Glutamatergic neuron (in vitro differentiated cells): ENCODE data around the gene SRRM3. TPM values are rescaled to one million over a fixed set of nuclear protein-coding genes. Genes with fewer than 3 reads are reported as not detected.
"Not testable (repeated sequence)": the region's sequence is repeated elsewhere in the genome, so short reads cannot be mapped to it uniquely, and the experiment has no call there.

Source experiments
- DNase-seq: peaks from one replicate; pipeline ENCODE4 v3.0.0; 2022
- H3K27ac Mint-ChIP-seq: one replicate; pipeline ENCODE4 v1.8.0; 2020; ENCODE audit warnings: mild to moderate bottlenecking, mixed read lengths, inconsistent platforms; ENCODE audit not compliant: unreplicated experiment
- H3K27me3 Mint-ChIP-seq: one replicate; pipeline ENCODE4 v1.8.0; 2020; ENCODE audit warnings: mild to moderate bottlenecking, moderate library complexity, mixed read lengths, inconsistent platforms; ENCODE audit not compliant: unreplicated experiment
- H3K36me3 Mint-ChIP-seq: one replicate; pipeline ENCODE4 v1.8.0; 2020; ENCODE audit warnings: mild to moderate bottlenecking, mixed read lengths, inconsistent platforms; ENCODE audit not compliant: unreplicated experiment
- H3K4me1 Mint-ChIP-seq: one replicate; pipeline ENCODE4 v1.8.0; 2020; ENCODE audit warnings: mild to moderate bottlenecking, low read depth, mixed read lengths, inconsistent platforms; ENCODE audit not compliant: unreplicated experiment
- H3K4me3 Mint-ChIP-seq: one replicate; pipeline ENCODE4 v1.8.0; 2020; ENCODE audit warnings: mild to moderate bottlenecking, mixed read lengths, inconsistent platforms; ENCODE audit not compliant: unreplicated experiment
- H3K9me3 Mint-ChIP-seq: one replicate; pipeline ENCODE4 v1.8.0; 2020; ENCODE audit warnings: mild to moderate bottlenecking, moderate library complexity, mixed read lengths, inconsistent platforms; ENCODE audit not compliant: unreplicated experiment
- CTCF ChIP-seq: fragments of 200-600 bp; sonication (generic); IDR thresholded peaks from one replicate; pipeline ENCODE4 v1.5.0; 2021; ENCODE audit not compliant: partially characterized antibody, unreplicated experiment
- total RNA-seq: library from RNA; stranded (reverse); fragmentation: NEBNext Ultra II Directional; extraction: Animal tissue kit (Norgen Biotek cat#: 25700); gene quantifications from one replicate; pipeline ENCODE4 v1.2.1, GENCODE V29; 2021; ENCODE audit not compliant: unreplicated experiment

The SRRM3 gene
- total RNA-seq, 1 donor from 2014 or later, result 154 TPM

- peaks cover 13% of the 10 kb centered on the region for H3K27me3 Mint-ChIP-seq
- H3K4me3 Mint-ChIP-seq, result peak overlapping the region; percentile 78
- DNase-seq, result no peak
- H3K9me3 Mint-ChIP-seq, result peaks cover 5% of the 10 kb centered on the region
- TF ChIP-seq CTCF, result no peak
- peak overlapping the region; percentile 86 for H3K27ac Mint-ChIP-seq
- H3K4me1 Mint-ChIP-seq, result peaks cover 24% of the 10 kb centered on the region
- peaks cover 5% of the 10 kb centered on the region for H3K36me3 Mint-ChIP-seq
Observed at GRCh38 chr7:76234282-76234584, 32.5 kb downstream of the SRRM3 start.

GRCh38 chr7:76234931-76235441, 33.3 kb downstream of the SRRM3 start:
- DNase-seq, result peak; percentile 97
- Mint-ChIP-seq H3K4me1 (peaks cover 24% of the 10 kb centered on the region), H3K27ac (peak overlapping the region; percentile 86), H3K4me3 (peak overlapping the region; percentile 78), H3K27me3 (peaks cover 13% of the 10 kb centered on the region), H3K36me3 (peaks cover 5% of the 10 kb centered on the region), H3K9me3 (peaks cover 5% of the 10 kb centered on the region)
- no peak for TF ChIP-seq CTCF

GRCh38 chr7:76236224-76236623, 34.5 kb downstream of the SRRM3 start:
- Mint-ChIP-seq H3K4me3 (no peak overlapping the region), H3K27me3 (peaks cover 13% of the 10 kb centered on the region), H3K9me3 (peaks cover 5% of the 10 kb centered on the region), H3K27ac (no peak overlapping the region), H3K4me1 (peaks cover 23% of the 10 kb centered on the region), H3K36me3 (peaks cover 5% of the 10 kb centered on the region)
- DNase-seq, result no peak
- TF ChIP-seq CTCF, result no peak

GRCh38 chr7:76238326-76238725, 36.6 kb downstream of the SRRM3 start:
- Mint-ChIP-seq H3K4me3 (no peak overlapping the region), H3K27me3 (peaks cover 14% of the 10 kb centered on the region), H3K9me3 (peaks cover 2% of the 10 kb centered on the region), H3K36me3 (peaks cover 3% of the 10 kb centered on the region), H3K4me1 (peaks cover 10% of the 10 kb centered on the region), H3K27ac (no peak overlapping the region)
- TF ChIP-seq CTCF, result no peak
- DNase-seq, result no peak

- H3K27ac Mint-ChIP-seq, result no peak overlapping the region
- DNase-seq, result no peak
- H3K4me1 Mint-ChIP-seq, result peaks cover 3% of the 10 kb centered on the region
- peaks cover 7% of the 10 kb centered on the region for H3K27me3 Mint-ChIP-seq
- peaks cover 2% of the 10 kb centered on the region for H3K9me3 Mint-ChIP-seq
- TF ChIP-seq CTCF, result no peak
- H3K4me3 Mint-ChIP-seq, result no peak overlapping the region
- peaks cover 8% of the 10 kb centered on the region for H3K36me3 Mint-ChIP-seq
Observed at GRCh38 chr7:76241141-76241540, 39.4 kb downstream of the SRRM3 start.

GRCh38 chr7:76242517-76243063, 40.9 kb downstream of the SRRM3 start:
- H3K36me3 Mint-ChIP-seq, H3K4me1 Mint-ChIP-seq, H3K4me3 Mint-ChIP-seq, H3K27me3 Mint-ChIP-seq, H3K27ac Mint-ChIP-seq, H3K9me3 Mint-ChIP-seq, DNase-seq: not testable (repeated sequence)
